Adrenal gland (tissue), 12 donors: Measurements from ENCODE around the gene LMNTD2. TPM values are rescaled to one million over a fixed set of nuclear protein-coding genes. Genes with fewer than 3 reads are reported as not detected.

Experiments
- DNase-seq, 7 donors: peaks; one replicate each; pipeline ENCODE4 v3.0.0-alpha.2; 2019 to 2020
- H3K27ac ChIP-seq, 5 donors: fragments of 200-600 bp; sonication (generic) in 4 of 5; 1 replicate in 3 of 5; 2 replicates in 2 of 5; pipeline versions ENCODE4 v1.5.1 to v1.8.0; 2016 to 2020; ENCODE audit warnings: mild to moderate bottlenecking in 1 of 5
- H3K27me3 ChIP-seq: fragments of 200-600 bp; 2 replicates; pipeline ENCODE4 v1.8.0; 2021
- H3K36me3 ChIP-seq, 2 donors: fragments of 200-600 bp; replicated peaks in 1 of 2; 1 replicate in 1 of 2; 2 replicates in 1 of 2; pipeline versions ENCODE4 v1.5.1 to v1.8.0; 2018 to 2022
- H3K4me1 ChIP-seq, 2 donors: fragments of 200-600 bp; replicated peaks in 1 of 2; 1 replicate in 1 of 2; 2 replicates in 1 of 2; pipeline versions ENCODE4 v1.5.1 to v1.8.0; 2018 to 2021
- H3K4me3 ChIP-seq, 4 donors: fragments of 200-600 bp; sonication (generic) in 3 of 4; one replicate each; pipeline ENCODE4 v1.5.1; 2016 to 2018
- H3K9me3 ChIP-seq, 3 donors: fragments of 200-600 bp; sonication (generic) in 1 of 3; replicated peaks in 1 of 3; 1 replicate in 2 of 3; 2 replicates in 1 of 3; pipeline versions ENCODE4 v1.5.1 to v1.8.0; 2016 to 2021
- POLR2A ChIP-seq, 2 donors: fragments of 450-650 bp; IDR thresholded peaks; one replicate each; pipeline ENCODE4 v1.6.1; 2017; ENCODE audit warnings: antibody characterized with exemption in 2 of 2, mild to moderate bottlenecking in 2 of 2, moderate library complexity in 1 of 2
- WGBS, 4 donors: extraction: QIAGEN DNeasy Blood & Tissue Kit in 2 of 4; methylation state at CpG; one replicate each; pipeline versions ENCODE4 v1.1.5 to v1.1.7; 2013 to 2017; 5-methylcytosine and 5-hydroxymethylcytosine counted together
- intact Hi-C, 2 donors: fragments of 100-400 bp; cut with DNase I; formaldehyde crosslinking; loops; one replicate each; pipeline versions ENCODE4 v1.14.1 to v1.15.0; 2022 to 2023
- polyA plus RNA-seq, 3 donors: library from polyadenylated mRNA; stranded (reverse); fragments of 200-250 nt in 2 of 3; fragments of 350-450 nt in 1 of 3; fragmentation: Illumina TruSeq in 1 of 3; extraction: RNeasy Lipid Tissue Mini Kit (QIAGEN cat#74804) in 1 of 3; gene quantifications; one replicate each; pipeline ENCODE4 v1.2.3, GENCODE V29; 2013 to 2014
- total RNA-seq, 9 donors: library from RNA; depleted of rRNA in 4 of 9; stranded (reverse); fragments of >200 nt in 4 of 9; fragments of 120-200 nt in 1 of 9; fragmentation: NEBNext Ultra II Directional in 1 of 9; extraction: Animal tissue kit (Norgen Biotek cat#: 25700) in 1 of 9; gene quantifications; one replicate each; pipeline versions ENCODE4 v1.1.0 to v1.2.4, GENCODE V29; 2013 to 2023
- TF ChIP-seq, protein P1 (sequence below), 6 experiments: fragments of 450-650 bp in 4 of 6; fragments of 200-600 bp in 2 of 6; sonication (generic) in 1 of 6; IDR thresholded peaks; 1 replicate in 5 of 6; 2 replicates in 1 of 6; pipeline versions ENCODE4 v1.5.1 to v1.8.0; 2016 to 2021; ENCODE audit warnings: antibody characterized with exemption in 6 of 6, mild to moderate bottlenecking in 2 of 6, moderate library complexity in 1 of 6
- donor health status: healthy with polysubstance abuse.
- donor health status: Bipolar disorder and iron deficiency.
- donor health status: DM: yes; HTN: yes; CAD: no.
- donor health status: DM: no; HTN: no; CAD: no.
- donor health status: DM: no; HTN: no; CAD: no.
- donor health status: DM: yes; HTN: yes; CAD: no.

LMNTD2 gene
- total and polyA plus RNA-seq, 12 donors = 0.20 to 21.0 (median 6.1) TPM

GRCh38 chr11:514606-515005 lies 45.9 kb downstream of the LMNTD2 start:
- intact Hi-C loops = no loop called here
- WGBS, 4 donors = 82 to 91% (median 88%) methylated on average over 10 of the region's 10 CpGs

GRCh38 chr11:512761-513595 lies 47.6 kb downstream of the LMNTD2 start:
- H3K4me3 ChIP-seq = no peak overlapping the region
- intact Hi-C loops = no loop called here
- DNase-seq = no peak
- TF ChIP-seq POLR2A (IDR thresholded peaks at IDR 0.05) = no peak
- TF ChIP-seq, protein P1, sequence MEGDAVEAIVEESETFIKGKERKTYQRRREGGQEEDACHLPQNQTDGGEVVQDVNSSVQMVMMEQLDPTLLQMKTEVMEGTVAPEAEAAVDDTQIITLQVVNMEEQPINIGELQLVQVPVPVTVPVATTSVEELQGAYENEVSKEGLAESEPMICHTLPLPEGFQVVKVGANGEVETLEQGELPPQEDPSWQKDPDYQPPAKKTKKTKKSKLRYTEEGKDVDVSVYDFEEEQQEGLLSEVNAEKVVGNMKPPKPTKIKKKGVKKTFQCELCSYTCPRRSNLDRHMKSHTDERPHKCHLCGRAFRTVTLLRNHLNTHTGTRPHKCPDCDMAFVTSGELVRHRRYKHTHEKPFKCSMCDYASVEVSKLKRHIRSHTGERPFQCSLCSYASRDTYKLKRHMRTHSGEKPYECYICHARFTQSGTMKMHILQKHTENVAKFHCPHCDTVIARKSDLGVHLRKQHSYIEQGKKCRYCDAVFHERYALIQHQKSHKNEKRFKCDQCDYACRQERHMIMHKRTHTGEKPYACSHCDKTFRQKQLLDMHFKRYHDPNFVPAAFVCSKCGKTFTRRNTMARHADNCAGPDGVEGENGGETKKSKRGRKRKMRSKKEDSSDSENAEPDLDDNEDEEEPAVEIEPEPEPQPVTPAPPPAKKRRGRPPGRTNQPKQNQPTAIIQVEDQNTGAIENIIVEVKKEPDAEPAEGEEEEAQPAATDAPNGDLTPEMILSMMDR (IDR thresholded peaks at IDR 0.05) = no peak
- no peaks in the 10 kb centered on the region for H3K9me3 ChIP-seq
- H3K27me3 ChIP-seq = no peaks in the 10 kb centered on the region
- WGBS, 4 donors = 91 to 94% (median 93%) methylated on average over 29 of the region's 29 CpGs
- peaks cover under 1 to 1% of the 10 kb centered on the region in 2 donors for H3K4me1 ChIP-seq
- H3K36me3 ChIP-seq = no peaks in the 10 kb centered on the region
- H3K27ac ChIP-seq = no peak overlapping the region

More at GRCh38 chr11:514606-515005, 45.9 kb downstream of the LMNTD2 start:
- no peak for DNase-seq
- no peak for TF ChIP-seq POLR2A (IDR thresholded peaks at IDR 0.05)
- TF ChIP-seq, protein P1 (IDR thresholded peaks at IDR 0.05) = no peak
- no peaks in the 10 kb centered on the region for H3K9me3 ChIP-seq
- no peak overlapping the region for H3K27ac ChIP-seq
- H3K4me3 ChIP-seq = no peak overlapping the region
- no peaks in the 10 kb centered on the region for H3K27me3 ChIP-seq
- H3K4me1 ChIP-seq = peaks cover 0 to 3% of the 10 kb centered on the region in 2 donors
- no peaks in the 10 kb centered on the region for H3K36me3 ChIP-seq

GRCh38 chr11:508956-509355 lies 51.6 kb downstream of the LMNTD2 start:
- intact Hi-C loops = loop anchor here in 1 of 2 donors (10.0 kb wide), 1 partner anchor 54 kb away; the partner anchor contains the start of gene PTDSS2
- DNase-seq = peak in 1 of 7 donors; percentile 22
- TF ChIP-seq, protein P1 (IDR thresholded peaks at IDR 0.05) = no peak
- TF ChIP-seq POLR2A (IDR thresholded peaks at IDR 0.05) = no peak
- no peak overlapping the region for H3K4me3 ChIP-seq
- H3K9me3 ChIP-seq = no peaks in the 10 kb centered on the region
- 82 to 91% (median 85%) methylated on average over 5 of the region's 5 CpGs for WGBS, 4 donors
- no peaks in the 10 kb centered on the region for H3K27me3 ChIP-seq
- H3K36me3 ChIP-seq = no peaks in the 10 kb centered on the region
- peaks cover 20 to 28% of the 10 kb centered on the region in 2 donors for H3K4me1 ChIP-seq
- no peak overlapping the region for H3K27ac ChIP-seq

- Histone ChIP-seq H3K4me3 (peak overlapping the region in 2 of 4 donors; percentile 68 to 92), H3K36me3 (no peaks in the 10 kb centered on the region), H3K27ac (peak overlapping the region in 3 of 5 donors; percentile 99 to 100 (median 100)), H3K9me3 (no peaks in the 10 kb centered on the region), H3K4me1 (peaks cover 27 to 38% of the 10 kb centered on the region in 2 donors), H3K27me3 (no peaks in the 10 kb centered on the region)
- intact Hi-C loops = loop anchor here in 1 of 2 donors (10.0 kb wide), 1 partner anchor 53 kb away; the partner anchor contains the start of gene PTDSS2
- TF ChIP-seq, protein P1 (IDR thresholded peaks at IDR 0.05) = no peak
- no peak for TF ChIP-seq POLR2A (IDR thresholded peaks at IDR 0.05)
- DNase-seq = peak in 1 of 7 donors; percentile 28
- 40 to 94% (median 66%) methylated on average over 13 to 45 of the region's 45 CpGs for WGBS, 4 donors
These were observed 52.6 kb downstream of the LMNTD2 start for GRCh38 chr11:507727-508515.
